ENCODE results near the gene FGR. TPM values are rescaled to one million over a fixed set of nuclear protein-coding genes. Genes with fewer than 3 reads are reported as not detected.

The FGR gene
- total RNA-seq, 1 experiment from 2014 or later: not detected

- peak; percentile 26 for DNase-seq (ENCODE audit: low read depth)
Measured at GRCh38 chr1:27601771-27602461, 33.1 kb downstream of the FGR start.

GRCh38 chr1:27601321-27601770, 33.6 kb downstream of the FGR start:
- no peak for DNase-seq (ENCODE audit: low read depth)

- peak; percentile 32 for DNase-seq (ENCODE audit: low read depth)
Measured at GRCh38 chr1:27600498-27601175, 34.3 kb downstream of the FGR start.

GRCh38 chr1:27599605-27600497, 35.1 kb downstream of the FGR start:
- DNase-seq (ENCODE audit: low read depth): no peak

- DNase-seq (ENCODE audit: low read depth): peak; percentile 79
Measured at GRCh38 chr1:27598902-27599528, 36.0 kb downstream of the FGR start.

- DNase-seq (ENCODE audit: low read depth): no peak
Measured at GRCh38 chr1:27598295-27598687, 36.7 kb downstream of the FGR start.

GRCh38 chr1:27597516-27598294, 37.3 kb downstream of the FGR start:
- DNase-seq (ENCODE audit: low read depth): no peak

- DNase-seq (ENCODE audit: low read depth): no peak
Measured at GRCh38 chr1:27596986-27597385, 38.0 kb downstream of the FGR start.

GRCh38 chr1:27596261-27596660, 38.7 kb downstream of the FGR start:
- no peak for DNase-seq (ENCODE audit: low read depth)

GRCh38 chr1:27595597-27595996, 39.4 kb downstream of the FGR start:
- DNase-seq (ENCODE audit: low read depth): no peak

GRCh38 chr1:27594564-27595510, 40.1 kb downstream of the FGR start:
- DNase-seq (ENCODE audit: low read depth): peak; percentile 61

- no peak for DNase-seq (ENCODE audit: low read depth)
Measured at GRCh38 chr1:27593678-27594563, 41.1 kb downstream of the FGR start.

GRCh38 chr1:27592931-27593677, 41.9 kb downstream of the FGR start:
- DNase-seq (ENCODE audit: low read depth): no peak

- no peak for DNase-seq (ENCODE audit: low read depth)
Measured at GRCh38 chr1:27592232-27592930, 42.6 kb downstream of the FGR start.

- no peak for DNase-seq (ENCODE audit: low read depth)
Measured at GRCh38 chr1:27591622-27592021, 43.4 kb downstream of the FGR start.

- DNase-seq (ENCODE audit: low read depth): no peak
Measured at GRCh38 chr1:27590917-27591508, 44.0 kb downstream of the FGR start.

Measured in HT1080 (cell line).